Natural killer cell treated with Interleukin-12 subunit alpha and Interleukin-12 subunit beta and Interleukin-15 and Interleukin-18, amount 100 ng/mL, for 72 hours (primary cell): ENCODE data around the gene CLASRP. TPM values are rescaled to one million over a fixed set of nuclear protein-coding genes. Genes with fewer than 3 reads are reported as not detected.

Source experiments
- ATAC-seq, 2 donors: fragments of 150-1000 bp; cut with Tn5 transposase in 1 of 2; sonication (Bioruptor Pico), chemical (Tn5 transposase) in 1 of 2; 2 replicates each; pipeline ENCODE4 v1.10.0; 2021
- DNase-seq: peaks from one replicate; pipeline ENCODE4 v3.0.0; 2022; ENCODE audit warnings: low spot score
- H3K27ac Mint-ChIP-seq, 2 donors: 1 replicate in 1 of 2; 2 replicates in 1 of 2; pipeline ENCODE4 v1.8.0; 2022; ENCODE audit warnings: mixed read lengths in 2 of 2, mild to moderate bottlenecking in 1 of 2, moderate library complexity in 1 of 2
- H3K27me3 Mint-ChIP-seq, 2 donors: 1 replicate in 1 of 2; 2 replicates in 1 of 2; pipeline ENCODE4 v1.8.0; 2022; ENCODE audit warnings: mixed read lengths in 2 of 2
- H3K36me3 Mint-ChIP-seq: one replicate; pipeline ENCODE4 v1.8.0; 2022; ENCODE audit warnings: mixed read lengths
- H3K4me1 Mint-ChIP-seq, 2 donors: 1 replicate in 1 of 2; 2 replicates in 1 of 2; pipeline ENCODE4 v1.8.0; 2022; ENCODE audit warnings: low read depth in 2 of 2, mixed read lengths in 2 of 2, mild to moderate bottlenecking in 1 of 2
- H3K4me3 Mint-ChIP-seq: one replicate; pipeline ENCODE4 v1.8.0; 2022; ENCODE audit warnings: mixed read lengths
- H3K9me3 Mint-ChIP-seq: 2 replicates; pipeline ENCODE4 v1.8.0; 2022; ENCODE audit warnings: mixed read lengths
- total RNA-seq, 2 donors: library from RNA; stranded (reverse); gene quantifications; one replicate each; pipeline ENCODE4 v1.2.3, GENCODE V29; 2022

Gene CLASRP
- total RNA-seq, 2 donors from 2014 or later = 84.1 to 147 TPM

- H3K9me3 Mint-ChIP-seq = no peaks in the 10 kb centered on the region
- H3K36me3 Mint-ChIP-seq = peaks cover 5% of the 10 kb centered on the region
- ATAC-seq = no peak
- no peak overlapping the region for H3K27ac Mint-ChIP-seq
- H3K4me3 Mint-ChIP-seq = no peak overlapping the region
- no peak for DNase-seq
- no peaks in the 10 kb centered on the region for H3K27me3 Mint-ChIP-seq
- H3K4me1 Mint-ChIP-seq = peaks cover 12 to 14% of the 10 kb centered on the region in 2 donors
These were observed 30.3 kb upstream of the CLASRP start for GRCh38 chr19:45008552-45008951.

- H3K4me3 Mint-ChIP-seq = no peak overlapping the region
- ATAC-seq (no peak), DNase-seq (no peak)
- no peaks in the 10 kb centered on the region for H3K9me3 Mint-ChIP-seq
- H3K36me3 Mint-ChIP-seq = peaks cover 5% of the 10 kb centered on the region
- H3K27me3 Mint-ChIP-seq = no peaks in the 10 kb centered on the region
- H3K27ac Mint-ChIP-seq = no peak overlapping the region
- H3K4me1 Mint-ChIP-seq = peaks cover 12 to 14% of the 10 kb centered on the region in 2 donors
These were observed 29.1 kb upstream of the CLASRP start for GRCh38 chr19:45009625-45010255.

DNA sequence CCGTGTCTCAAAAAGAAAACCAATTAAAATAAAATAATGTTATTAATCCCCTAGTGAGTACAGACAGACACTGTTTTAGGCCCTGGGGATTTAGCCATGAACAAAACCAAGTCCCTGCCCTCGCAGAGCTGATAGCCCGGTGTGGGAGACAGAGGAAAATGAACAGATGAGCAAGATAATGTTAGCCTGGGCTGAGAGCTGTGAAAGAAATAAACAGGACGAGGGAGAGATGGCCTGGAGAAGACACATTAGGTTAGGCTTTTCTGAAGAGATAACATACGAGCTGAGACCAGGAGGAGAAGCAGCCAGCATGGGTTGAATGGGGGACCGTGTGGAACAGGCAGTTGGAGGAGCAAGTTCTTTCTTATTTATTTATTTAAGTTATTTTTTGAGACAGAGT is 28.5 kb upstream of the CLASRP start:
- peaks cover 12 to 14% of the 10 kb centered on the region in 2 donors for H3K4me1 Mint-ChIP-seq
- H3K36me3 Mint-ChIP-seq = peaks cover 5% of the 10 kb centered on the region
- DNase-seq (no peak), ATAC-seq (no peak)
- H3K4me3 Mint-ChIP-seq = no peak overlapping the region
- no peaks in the 10 kb centered on the region for H3K27me3 Mint-ChIP-seq
- no peak overlapping the region for H3K27ac Mint-ChIP-seq
- H3K9me3 Mint-ChIP-seq = no peaks in the 10 kb centered on the region

GRCh38 chr19:45011959-45012358 is 26.9 kb upstream of the CLASRP start:
- H3K4me1 Mint-ChIP-seq = peaks cover 10 to 12% of the 10 kb centered on the region in 2 donors

DNA sequence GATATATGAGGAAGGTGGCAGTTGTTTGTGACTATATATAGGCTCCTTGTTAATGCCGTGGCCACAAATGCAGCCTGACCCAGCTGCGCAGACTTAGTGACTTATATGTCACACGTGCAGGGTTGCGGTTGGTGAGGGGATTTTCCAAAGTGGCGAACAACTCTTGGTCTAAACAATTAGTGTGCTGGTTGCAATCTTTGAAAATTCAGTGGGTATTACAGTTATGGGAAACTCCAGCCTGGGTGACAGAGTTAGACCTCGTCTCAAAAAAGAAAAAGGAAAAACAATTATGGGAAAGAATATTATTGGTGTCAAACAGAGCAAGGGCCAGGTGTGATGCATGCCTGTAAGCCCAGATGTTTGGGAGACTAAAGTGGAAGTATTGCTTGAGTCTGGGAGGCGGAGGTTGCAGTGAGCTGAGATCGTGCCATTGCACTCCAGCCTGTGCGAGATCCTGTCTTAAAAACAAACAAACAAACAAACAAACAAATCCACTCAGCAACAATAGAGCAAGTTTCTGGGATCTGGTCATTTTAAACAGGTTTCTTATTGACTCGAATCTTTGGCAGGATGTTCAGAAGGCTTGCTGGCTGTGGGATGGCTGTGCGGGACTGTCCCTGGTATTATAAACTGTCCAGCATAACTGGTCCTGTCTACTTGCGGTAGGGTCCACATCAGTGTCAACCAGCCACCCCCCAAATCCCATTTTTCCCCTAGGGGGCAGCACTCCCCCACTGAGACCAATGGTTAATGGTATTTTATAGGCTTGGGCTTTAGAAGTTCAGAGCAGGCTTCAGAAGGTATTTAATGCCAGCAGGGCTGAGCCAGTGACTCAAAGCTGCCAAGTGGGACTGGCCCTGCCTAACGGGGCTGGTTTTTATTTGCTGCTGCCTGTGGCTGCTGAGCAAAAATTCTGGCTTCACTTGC is 22.2 kb upstream of the CLASRP start:
- DNase-seq = peak; percentile 90
- Mint-ChIP-seq H3K4me3 (peak overlapping the region; percentile 75), H3K27ac (peak overlapping the region; percentile 76 to 88), H3K27me3 (no peaks in the 10 kb centered on the region), H3K36me3 (peaks cover 5% of the 10 kb centered on the region), H3K4me1 (peaks cover 7 to 9% of the 10 kb centered on the region in 2 donors), H3K9me3 (no peaks in the 10 kb centered on the region)
- ATAC-seq = peak; percentile 94 to 96

More at GRCh38 chr19:45011959-45012358, 26.9 kb upstream of the CLASRP start:
- Mint-ChIP-seq H3K4me3 (no peak overlapping the region), H3K27ac (no peak overlapping the region), H3K27me3 (no peaks in the 10 kb centered on the region), H3K36me3 (peaks cover 2% of the 10 kb centered on the region), H3K9me3 (no peaks in the 10 kb centered on the region)
- DNase-seq = peak; percentile 15
- no peak for ATAC-seq

GRCh38 chr19:45019187-45019586 is 19.7 kb upstream of the CLASRP start:
- ATAC-seq = no peak
- Mint-ChIP-seq H3K36me3 (peaks cover 5% of the 10 kb centered on the region), H3K9me3 (no peaks in the 10 kb centered on the region), H3K4me3 (no peak overlapping the region), H3K27ac (peak overlapping the region in 1 of 2 donors; percentile 53), H3K4me1 (peaks cover 7 to 9% of the 10 kb centered on the region in 2 donors), H3K27me3 (no peaks in the 10 kb centered on the region)
- no peak for DNase-seq

- Mint-ChIP-seq H3K27me3 (no peaks in the 10 kb centered on the region), H3K4me3 (no peak overlapping the region), H3K9me3 (no peaks in the 10 kb centered on the region), H3K36me3 (peaks cover 5% of the 10 kb centered on the region), H3K27ac (no peak overlapping the region), H3K4me1 (peaks cover 7 to 9% of the 10 kb centered on the region in 2 donors)
- ATAC-seq = no peak
- no peak for DNase-seq
These were observed 18.8 kb upstream of the CLASRP start for GRCh38 chr19:45020071-45020470.

DNA sequence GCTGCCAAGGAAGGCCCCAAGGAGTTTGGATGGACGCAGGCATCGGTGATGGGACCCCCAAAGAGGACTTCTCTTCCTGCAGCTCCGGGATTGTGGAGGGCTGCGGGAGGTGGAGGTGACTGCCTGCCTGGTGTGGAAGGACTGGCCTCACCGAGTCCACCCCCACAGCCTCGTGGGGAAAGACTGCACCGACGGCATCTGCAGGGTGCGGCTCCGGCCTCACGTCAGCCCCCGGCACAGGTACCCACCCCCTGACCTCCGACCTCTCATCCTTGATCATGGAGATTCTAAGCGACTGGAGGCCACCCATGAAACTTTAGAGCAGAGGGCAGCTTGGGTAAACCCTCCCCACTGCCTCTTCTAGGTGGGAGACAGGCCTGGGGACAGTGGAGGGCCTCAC is 16.9 kb upstream of the CLASRP start:
- Mint-ChIP-seq H3K27me3 (no peaks in the 10 kb centered on the region), H3K4me3 (no peak overlapping the region), H3K4me1 (peaks cover 0 to under 1% of the 10 kb centered on the region in 2 donors), H3K36me3 (peaks cover 5% of the 10 kb centered on the region), H3K27ac (no peak overlapping the region), H3K9me3 (no peaks in the 10 kb centered on the region)
- ATAC-seq (no peak), DNase-seq (no peak)

- ATAC-seq (no peak), DNase-seq (no peak)
- H3K27me3 Mint-ChIP-seq = no peaks in the 10 kb centered on the region
- H3K36me3 Mint-ChIP-seq = peaks cover 5% of the 10 kb centered on the region
- no peak overlapping the region for H3K4me3 Mint-ChIP-seq
- no peaks in the 10 kb centered on the region for H3K4me1 Mint-ChIP-seq
- H3K27ac Mint-ChIP-seq = no peak overlapping the region
- H3K9me3 Mint-ChIP-seq = no peaks in the 10 kb centered on the region
These were observed 15.8 kb upstream of the CLASRP start for GRCh38 chr19:45023048-45023447.

GRCh38 chr19:45025264-45025663 is 13.6 kb upstream of the CLASRP start:
- no peak overlapping the region for H3K27ac Mint-ChIP-seq
- ATAC-seq (no peak), DNase-seq (no peak)
- H3K36me3 Mint-ChIP-seq = no peaks in the 10 kb centered on the region
- no peaks in the 10 kb centered on the region for H3K4me1 Mint-ChIP-seq
- H3K9me3 Mint-ChIP-seq = no peaks in the 10 kb centered on the region
- H3K27me3 Mint-ChIP-seq = no peaks in the 10 kb centered on the region
- no peak overlapping the region for H3K4me3 Mint-ChIP-seq

- no peak for ATAC-seq
- Mint-ChIP-seq H3K27ac (no peak overlapping the region), H3K27me3 (no peaks in the 10 kb centered on the region), H3K4me1 (no peaks in the 10 kb centered on the region), H3K9me3 (no peaks in the 10 kb centered on the region), H3K36me3 (peaks cover 7% of the 10 kb centered on the region), H3K4me3 (no peak overlapping the region)
- DNase-seq = no peak
These were observed 11.5 kb upstream of the CLASRP start for GRCh38 chr19:45027371-45027770.

GRCh38 chr19:45030825-45031224 is 8.0 kb upstream of the CLASRP start:
- Mint-ChIP-seq H3K27ac (no peak overlapping the region), H3K36me3 (peaks cover 12% of the 10 kb centered on the region), H3K9me3 (no peaks in the 10 kb centered on the region), H3K4me3 (no peak overlapping the region), H3K4me1 (no peaks in the 10 kb centered on the region), H3K27me3 (no peaks in the 10 kb centered on the region)
- ATAC-seq (no peak), DNase-seq (no peak)

- peak overlapping the region in 1 of 2 donors; percentile 45 for H3K27ac Mint-ChIP-seq
- no peaks in the 10 kb centered on the region for H3K9me3 Mint-ChIP-seq
These were observed 6.4 kb upstream of the CLASRP start for GRCh38 chr19:45032421-45032820.

DNA sequence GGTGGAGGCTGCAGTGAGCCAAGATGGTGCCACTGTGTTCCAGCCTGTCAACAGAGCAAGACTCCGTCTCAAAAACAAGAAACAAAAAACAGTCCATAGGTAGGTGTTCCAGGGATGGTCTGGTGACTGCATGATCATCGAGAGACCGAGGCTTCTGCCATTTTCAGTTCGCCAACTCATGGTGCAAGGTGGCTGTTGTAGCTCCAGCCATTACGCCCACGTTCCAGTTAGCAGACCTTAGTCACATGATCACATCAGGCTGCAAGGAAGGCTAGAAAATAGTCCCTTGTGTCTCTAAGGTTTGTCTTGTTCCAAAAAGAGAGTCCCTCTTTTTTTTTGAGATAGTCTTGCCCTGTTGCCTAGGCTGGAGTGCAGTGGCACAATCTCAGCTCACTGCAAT is 3.1 kb upstream of the CLASRP start:
- H3K4me1 Mint-ChIP-seq = peaks cover 16 to 22% of the 10 kb centered on the region in 2 donors
- no peak for ATAC-seq

More at GRCh38 chr19:45032421-45032820, 6.4 kb upstream of the CLASRP start:
- no peak for DNase-seq
- no peak for ATAC-seq
- Mint-ChIP-seq H3K4me1 (no peaks in the 10 kb centered on the region), H3K36me3 (peaks cover 12% of the 10 kb centered on the region), H3K27me3 (no peaks in the 10 kb centered on the region), H3K4me3 (no peak overlapping the region)

More for the DNA sequence above, 3.1 kb upstream of the CLASRP start:
- no peaks in the 10 kb centered on the region for H3K9me3 Mint-ChIP-seq
- H3K27me3 Mint-ChIP-seq = no peaks in the 10 kb centered on the region
- peaks cover 18% of the 10 kb centered on the region for H3K36me3 Mint-ChIP-seq
- H3K27ac Mint-ChIP-seq = no peak overlapping the region
- no peak for DNase-seq
- H3K4me3 Mint-ChIP-seq = no peak overlapping the region
